IMR-90 (cell line): Measurements from ENCODE around the gene PMEPA1. TPM values are rescaled to one million over a fixed set of nuclear protein-coding genes. Genes with fewer than 3 reads are reported as not detected.

Experiments
- ATAC-seq: fragments of 200-7000 bp; cut with Tn5 transposase; 2 replicates; pipeline ENCODE4 v1.9.1; 2020; ENCODE audit warnings: low read depth, mild to moderate bottlenecking, moderate library complexity
- BruUV-seq: library from RNA; stranded (reverse); fragments of 400-500 nt; replicated peaks from 2 replicates; lab custom pipeline; 2021; lab: Mats Ljungman, UMichigan
- CTCF ChIA-PET: fragments of 300-600 bp; formaldehyde crosslinking; extraction: SDS; loops from one replicate; lab custom pipeline; 2021; ENCODE audit warnings: antibody characterized with exemption; lab: Yijun Ruan, JAX
- POLR2A ChIA-PET: fragments of 300-600 bp; sonication (Branson Sonifier 250); formaldehyde crosslinking; loops from one replicate; lab custom pipeline; 2022; ENCODE audit warnings: antibody characterized with exemption; ENCODE audit not compliant: unreplicated experiment; lab: Charles Lee
- DNase-seq: peaks from one replicate; pipeline ENCODE4 v3.0.0; 2013
- H2AFZ ChIP-seq: replicated peaks from 2 replicates; pipeline ENCODE3; 2013; ENCODE audit warnings: low read length, mild to moderate bottlenecking; ENCODE audit not compliant: poor library complexity
- H2AK5ac ChIP-seq: 2 replicates; pipeline ENCODE4 v1.6.1; 2013; ENCODE audit warnings: low read depth, low read length, inconsistent platforms
- H2AK9ac ChIP-seq: replicated peaks from 2 replicates; pipeline ENCODE3; 2013; ENCODE audit warnings: mild to moderate bottlenecking, low read depth, low read length, moderate library complexity; ENCODE audit not compliant: poor library complexity
- H2BK120ac ChIP-seq: 2 replicates; pipeline ENCODE4 v1.6.1; 2013; ENCODE audit warnings: low read depth, low read length, inconsistent platforms
- H2BK15ac ChIP-seq: 3 replicates; pipeline ENCODE4 v1.6.1; 2013; ENCODE audit warnings: low read depth, low read length, inconsistent platforms
- H2BK20ac ChIP-seq: 2 replicates; pipeline ENCODE4 v1.6.1; 2013; ENCODE audit warnings: low read depth, mild to moderate bottlenecking, inconsistent platforms, low read length, moderate library complexity
- H2BK5ac ChIP-seq: 2 replicates; pipeline ENCODE4 v1.6.1; 2013; ENCODE audit warnings: mild to moderate bottlenecking, low read depth, low read length, inconsistent platforms; ENCODE audit not compliant: poor library complexity, severe bottlenecking
- H3K14ac ChIP-seq: replicated peaks from 2 replicates; pipeline ENCODE4 v1.6.1; 2013; ENCODE audit warnings: low read depth, low read length, inconsistent platforms
- H3K18ac ChIP-seq: 2 replicates; pipeline ENCODE4 v1.6.1; 2013; ENCODE audit warnings: low read depth, low read length, control low read depth
- H3K23ac ChIP-seq: 2 replicates; pipeline ENCODE4 v1.6.1; 2013; ENCODE audit warnings: low read depth, low read length, inconsistent platforms
- H3K27ac ChIP-seq: 2 replicates; pipeline ENCODE4 v1.5.1; 2013; ENCODE audit warnings: mild to moderate bottlenecking, control low read depth, low read length; ENCODE audit not compliant: insufficient read depth
- H3K27me3 ChIP-seq: 2 replicates; pipeline ENCODE4 v1.6.1; 2013; ENCODE audit warnings: low read length; ENCODE audit not compliant: control insufficient read depth, insufficient read depth
- H3K36me3 ChIP-seq: 2 replicates; pipeline ENCODE4 v1.6.1; 2013; ENCODE audit warnings: low read length, mixed read lengths; ENCODE audit not compliant: control insufficient read depth, insufficient read depth
- H3K4ac ChIP-seq: 2 replicates; pipeline ENCODE4 v1.6.1; 2013; ENCODE audit warnings: low read depth, low read length, inconsistent platforms
- H3K4me1 ChIP-seq: 2 replicates; pipeline ENCODE4 v1.6.1; 2013; ENCODE audit warnings: low read length, mixed read lengths; ENCODE audit not compliant: control insufficient read depth, insufficient read depth
- H3K4me2 ChIP-seq: 2 replicates; pipeline ENCODE4 v1.6.1; 2013; ENCODE audit warnings: low read depth, mild to moderate bottlenecking, control low read depth, low read length, moderate library complexity
- H3K4me3 ChIP-seq: 2 replicates; pipeline ENCODE4 v1.5.1; 2013; ENCODE audit warnings: low read depth, mild to moderate bottlenecking, control low read depth, low read length, moderate library complexity; ENCODE audit not compliant: insufficient read depth
- H3K56ac ChIP-seq: 2 replicates; pipeline ENCODE4 v1.6.1; 2013; ENCODE audit warnings: low read length, inconsistent platforms; ENCODE audit not compliant: insufficient read depth; ENCODE audit errors: extremely low read depth
- H3K79me1 ChIP-seq, 2 experiments: 2 replicates each; pipeline ENCODE4 v1.6.1; 2013; ENCODE audit warnings: low read length in 2 of 2, inconsistent platforms in 1 of 2, low read depth in 1 of 2
- H3K9ac ChIP-seq: 2 replicates; pipeline ENCODE4 v1.6.1; 2013; ENCODE audit warnings: low read depth, low read length, control low read depth
- H3K9me1 ChIP-seq: 2 replicates; pipeline ENCODE4 v1.6.1; 2013; ENCODE audit warnings: low read length, inconsistent platforms; ENCODE audit not compliant: insufficient read depth
- H3K9me3 ChIP-seq: 2 replicates; pipeline ENCODE4 v1.6.1; 2013; ENCODE audit warnings: low read length; ENCODE audit not compliant: control insufficient read depth, insufficient read depth
- H4K20me1 ChIP-seq: 2 replicates; pipeline ENCODE4 v1.6.1; 2013; ENCODE audit warnings: low read length, inconsistent platforms; ENCODE audit not compliant: insufficient read depth
- H4K5ac ChIP-seq: 2 replicates; pipeline ENCODE4 v1.6.1; 2013; ENCODE audit warnings: mild to moderate bottlenecking, low read depth, low read length, control low read depth
- H4K8ac ChIP-seq, 2 experiments: 2 replicates each; pipeline ENCODE4 v1.6.1; 2013; ENCODE audit warnings: low read depth in 2 of 2, low read length in 2 of 2, control low read depth in 1 of 2, inconsistent platforms in 1 of 2
- H4K91ac ChIP-seq: 2 replicates; pipeline ENCODE4 v1.6.1; 2013; ENCODE audit warnings: low read depth, low read length, inconsistent platforms; ENCODE audit not compliant: insufficient read depth
- BHLHE40 ChIP-seq: fragments of 150-350 bp; IDR thresholded peaks from 2 replicates; pipeline ENCODE4 v1.6.1; 2016; ENCODE audit warnings: mild to moderate bottlenecking, low read depth, low read length
- CEBPB ChIP-seq: IDR thresholded peaks from 2 replicates; pipeline ENCODE4 v1.6.1; 2012; ENCODE audit warnings: low read depth, low read length, improper control_type of control experiment
- CHD1 ChIP-seq: IDR thresholded peaks from 2 replicates; pipeline ENCODE4 v1.6.1; 2012; ENCODE audit warnings: low read depth, low read length, improper control_type of control experiment
- CTCF ChIP-seq: conservative IDR thresholded peaks from 2 replicates; pipeline ENCODE4 v1.5.1; 2012; ENCODE audit warnings: mild to moderate bottlenecking, low read depth, low read length, improper control_type of control experiment
- MAZ ChIP-seq: IDR thresholded peaks from 2 replicates; pipeline ENCODE4 v1.6.1; 2012; ENCODE audit warnings: low read depth, mild to moderate bottlenecking, low read length, improper control_type of control experiment, moderate library complexity, borderline replicate concordance
- MXI1 ChIP-seq: IDR thresholded peaks from 2 replicates; pipeline ENCODE4 v1.6.1; 2012; ENCODE audit warnings: low read depth, mild to moderate bottlenecking, low read length, moderate library complexity, borderline replicate concordance
- RAD21 ChIP-seq: IDR thresholded peaks from 2 replicates; pipeline ENCODE4 v1.6.1; 2012; ENCODE audit warnings: low read length, improper control_type of control experiment
- USF2 ChIP-seq: fragments of 150-350 bp; IDR thresholded peaks from 2 replicates; pipeline ENCODE4 v1.6.1; 2017; ENCODE audit warnings: mild to moderate bottlenecking, antibody characterized with exemption, low read length, low read depth
- WGBS, 2 experiments: methylation state at CpG; one replicate each; pipeline versions ENCODE4 v1.1.5 to v1.1.7; 2013; ENCODE audit warnings: missing lambda C conversion rate in 2 of 2; ENCODE audit not compliant: insufficient read length in 1 of 2; ENCODE audit errors: extremely low coverage in 2 of 2; 5-methylcytosine and 5-hydroxymethylcytosine counted together
- dilution Hi-C: fragments of 300-500 bp; cut with HindIII; formaldehyde crosslinking; loops from one replicate; pipeline ENCODE4 v1.14.3; 2018; ENCODE audit warnings: low sequenced_read_pairs; ENCODE audit not compliant: unreplicated experiment
- in situ Hi-C: fragments of 300-500 bp; cut with MboI; formaldehyde crosslinking; loops from 3 replicates; pipeline ENCODE4 v1.14.3; 2019; ENCODE audit warnings: low sequenced_read_pairs, inconsistent platforms, mixed read lengths
- intact Hi-C: fragments of 100-400 bp; cut with micrococcal nuclease; formaldehyde crosslinking; loops from 2 replicates; pipeline ENCODE4 v1.10.0; 2022
- polyA plus RNA-seq, 3 experiments: library from polyadenylated mRNA; depleted of rRNA; stranded (reverse); fragments of >200 nt; gene quantifications; 2 replicates each; pipeline ENCODE4 v1.2.3, GENCODE V29; 2012; ENCODE audit warnings: low replicate concordance in 1 of 3
- total RNA-seq: library from RNA; depleted of rRNA; stranded (reverse); fragments of >200 nt; gene quantifications from 2 replicates; pipeline ENCODE4 v1.2.3, GENCODE V29; 2012
- TF ChIP-seq, protein P1 (sequence below): fragments of 150-350 bp; IDR thresholded peaks from 2 replicates; pipeline ENCODE4 v1.6.1; 2016; ENCODE audit warnings: low read depth, mild to moderate bottlenecking, low read length, moderate library complexity, borderline replicate concordance

Gene PMEPA1
- total and polyA plus RNA-seq, 2 of the 4 experiments (the other 2 are of a cell fraction), result 2.0 to 6.9 TPM

GRCh38 chr20:57707849-57708693, 1.7 kb downstream of the PMEPA1 start:
- H2AK5ac ChIP-seq, result peak overlapping the region; percentile 56
- peak overlapping the region; percentile 74 for H3K14ac ChIP-seq
- POLR2A ChIA-PET, result no interaction called here
- no peaks in the 10 kb centered on the region for H3K9me3 ChIP-seq
- intact Hi-C loops (loop anchor here (1.0 to 2.0 kb wide), 2 partner anchors 10 to 53 kb away; no protein-coding TSS in a partner anchor), dilution Hi-C loops (no loop called here), in situ Hi-C loops (no loop called here)
- no peaks in the 10 kb centered on the region for H3K27me3 ChIP-seq
- H2AK9ac ChIP-seq, result peak overlapping the region; percentile 83
- peaks cover 11 to 41% of the 10 kb centered on the region in 2 experiments; a peak in 3 of 4 replicates for H3K79me1 ChIP-seq
- H2AFZ ChIP-seq, result peak overlapping the region; percentile 89
- BruUV-seq, result no TSS peak
- peak overlapping the region; percentile 72 for H3K4ac ChIP-seq
- H3K4me3 ChIP-seq, result peak overlapping the region; percentile 76
- CTCF ChIA-PET, result interaction anchor here (1.1 kb wide), 1 partner anchor 88 kb away, joined by 3 read pairs; the partner anchor contains the start of gene ZBP1
- no peak overlapping the region for H2BK5ac ChIP-seq
- H3K4me1 ChIP-seq, result peaks cover 5% of the 10 kb centered on the region; the same call in 1 of the 2 replicates
- H4K91ac ChIP-seq, result 0 out of 2 replicates have a peak overlapping the region, but pooled peaks have one; percentile 31
- peak overlapping the region; percentile 58; the same call in 1 of the 2 replicates for H3K56ac ChIP-seq
- H2BK120ac ChIP-seq, result peak overlapping the region; percentile 52
- 0 out of 3 replicates have a peak overlapping the region, but pooled peaks have one; percentile 54 for H2BK15ac ChIP-seq
- H3K23ac ChIP-seq, result peak overlapping the region; percentile 91
- peak overlapping the region; percentile 65 for H3K9ac ChIP-seq
- ATAC-seq (no peak; the same call in 1 of the 2 replicates), DNase-seq (no peak)
- H4K20me1 ChIP-seq, result peaks cover 50% of the 10 kb centered on the region
- no peaks in the 10 kb centered on the region for H3K36me3 ChIP-seq
- H3K27ac ChIP-seq, result no peak overlapping the region; the same call in 1 of the 2 replicates
- H4K8ac ChIP-seq, result no peak overlapping the region
- WGBS, 2 experiments, result 77% methylated on average over 5 of the region's 23 CpGs; no CpG with 5 or more reads in 1 of the 2 experiments
- H3K4me2 ChIP-seq, result peak overlapping the region; percentile 88
- H3K9me1 ChIP-seq, result peaks cover 7% of the 10 kb centered on the region; the same call in 1 of the 2 replicates
- H3K18ac ChIP-seq, result no peak overlapping the region; the same call in 1 of the 2 replicates
- H4K5ac ChIP-seq, result no peak overlapping the region
- no peak for TF ChIP-seq CHD1
- no peak for TF ChIP-seq CTCF
- no peak for TF ChIP-seq CEBPB
- TF ChIP-seq RAD21, result no peak
- no peak for TF ChIP-seq MXI1
- no peak for TF ChIP-seq BHLHE40
- TF ChIP-seq, protein P1, sequence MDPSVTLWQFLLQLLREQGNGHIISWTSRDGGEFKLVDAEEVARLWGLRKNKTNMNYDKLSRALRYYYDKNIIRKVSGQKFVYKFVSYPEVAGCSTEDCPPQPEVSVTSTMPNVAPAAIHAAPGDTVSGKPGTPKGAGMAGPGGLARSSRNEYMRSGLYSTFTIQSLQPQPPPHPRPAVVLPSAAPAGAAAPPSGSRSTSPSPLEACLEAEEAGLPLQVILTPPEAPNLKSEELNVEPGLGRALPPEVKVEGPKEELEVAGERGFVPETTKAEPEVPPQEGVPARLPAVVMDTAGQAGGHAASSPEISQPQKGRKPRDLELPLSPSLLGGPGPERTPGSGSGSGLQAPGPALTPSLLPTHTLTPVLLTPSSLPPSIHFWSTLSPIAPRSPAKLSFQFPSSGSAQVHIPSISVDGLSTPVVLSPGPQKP, result no peak
- TF ChIP-seq USF2, result no peak
- TF ChIP-seq MAZ, result no peak
- H2BK20ac ChIP-seq, result peak overlapping the region; percentile 3; the same call in 1 of the 2 replicates
